PC-3 (cell line): ENCODE data around the gene CTRB1. TPM values are rescaled to one million over a fixed set of nuclear protein-coding genes. Genes with fewer than 3 reads are reported as not detected.

ENCODE experiments used
- ATAC-seq: fragments of 200-7000 bp; cut with Tn5 transposase; 2 replicates; pipeline ENCODE4 v1.9.1; 2020; ENCODE audit warnings: mild to moderate bottlenecking, moderate library complexity
- BruUV-seq: library from RNA; stranded (reverse); fragments of 400-500 nt; replicated peaks from 2 replicates; lab custom pipeline; 2021; lab: Mats Ljungman, UMichigan
- CTCF ChIA-PET: fragments of 300-600 bp; sonication (Branson Sonifier 250); formaldehyde crosslinking; loops from one replicate; lab custom pipeline; 2022; ENCODE audit warnings: antibody characterized with exemption; lab: Charles Lee
- POLR2A ChIA-PET: fragments of 300-600 bp; sonication (Branson Sonifier 250); formaldehyde crosslinking; loops from one replicate; lab custom pipeline; 2022; ENCODE audit warnings: antibody characterized with exemption; ENCODE audit not compliant: unreplicated experiment; lab: Charles Lee
- DNase-seq: peaks from one replicate; pipeline ENCODE4 v3.0.0-alpha.2; 2015
- H2AFZ ChIP-seq: fragments of 300-600 bp; sonication (generic); 2 replicates; pipeline ENCODE4 v1.6.0; 2016; ENCODE audit warnings: antibody characterized with exemption, low read length
- H3F3A ChIP-seq: fragments of 300-600 bp; sonication (generic); one replicate; pipeline ENCODE4 v1.6.0; 2017; ENCODE audit warnings: antibody characterized with exemption, low read length, control low read depth, mild to moderate bottlenecking; ENCODE audit not compliant: unreplicated experiment
- H3K27ac ChIP-seq: fragments of 300-600 bp; sonication (generic); 2 replicates; pipeline ENCODE4 v1.5.1; 2016; ENCODE audit warnings: mild to moderate bottlenecking, low read length
- H3K27me3 ChIP-seq: fragments of 300-600 bp; sonication (generic); 2 replicates; pipeline ENCODE4 v1.6.1; 2016; ENCODE audit warnings: low read length, mixed read lengths
- H3K36me3 ChIP-seq: fragments of 300-600 bp; sonication (generic); 2 replicates; pipeline ENCODE4 v1.6.1; 2016; ENCODE audit warnings: low read depth, mixed run types, low read length, mixed read lengths
- H3K4me1 ChIP-seq: fragments of 300-600 bp; sonication (generic); 2 replicates; pipeline ENCODE4 v1.5.1; 2016; ENCODE audit warnings: low read length; ENCODE audit not compliant: insufficient read depth
- H3K4me2 ChIP-seq: fragments of 300-600 bp; sonication (generic); 2 replicates; pipeline ENCODE4 v1.6.0; 2016; ENCODE audit warnings: low read length
- H3K4me3 ChIP-seq: fragments of 300-600 bp; sonication (generic); 2 replicates; pipeline ENCODE4 v1.5.1; 2016; ENCODE audit warnings: mild to moderate bottlenecking, low read length, mixed read lengths
- H3K79me2 ChIP-seq: fragments of 300-600 bp; sonication (generic); 2 replicates; pipeline ENCODE4 v1.6.1; 2017; ENCODE audit warnings: low read length, mixed read lengths
- H3K9ac ChIP-seq: fragments of 300-600 bp; sonication (generic); 2 replicates; pipeline ENCODE4 v1.6.0; 2016; ENCODE audit warnings: mild to moderate bottlenecking, low read length
- H3K9me2 ChIP-seq: fragments of 300-600 bp; sonication (generic); replicated peaks from 2 replicates; pipeline ENCODE4 v1.6.1; 2016; ENCODE audit warnings: mixed run types, low read length, mixed read lengths
- H3K9me3 ChIP-seq: fragments of 300-600 bp; sonication (generic); 2 replicates; pipeline ENCODE4 v1.6.1; 2016; ENCODE audit warnings: low read length, mixed read lengths
- H4K20me1 ChIP-seq: fragments of 300-600 bp; sonication (generic); 2 replicates; pipeline ENCODE4 v1.6.1; 2016; ENCODE audit warnings: low read length, mixed read lengths
- EZH2 ChIP-seq: fragments of 300-600 bp; sonication (generic); IDR thresholded peaks from one replicate; pipeline ENCODE4 v1.6.1; 2017; ENCODE audit warnings: antibody characterized with exemption, mild to moderate bottlenecking, low read length; ENCODE audit not compliant: unreplicated experiment
- EZH2phosphoT487 ChIP-seq: fragments of 300-600 bp; sonication (generic); IDR thresholded peaks from 2 replicates; pipeline ENCODE4 v1.6.1; 2018; ENCODE audit warnings: mild to moderate bottlenecking, antibody characterized with exemption, low read length, borderline replicate concordance
- intact Hi-C: fragments of 100-400 bp; cut with micrococcal nuclease; formaldehyde crosslinking; loops from 2 replicates; pipeline ENCODE4 v1.9.0; 2023
- total RNA-seq: library from RNA; depleted of rRNA; stranded (reverse); fragments of >200 nt; gene quantifications from 2 replicates; pipeline ENCODE4 v1.2.3, GENCODE V29; 2014; rRNA removed
- TF ChIP-seq, protein P1 (sequence below): fragments of 300-600 bp; sonication (generic); conservative IDR thresholded peaks from 2 replicates; pipeline ENCODE4 v1.5.1; 2017; ENCODE audit warnings: antibody characterized with exemption, low read depth, mild to moderate bottlenecking, low read length

Gene CTRB1
- total RNA-seq, 1 experiment from 2014 or later, result not detected

- no TSS peak for BruUV-seq
- intact Hi-C loops, result no loop called here
These were observed 54.5 kb downstream of the CTRB1 start for GRCh38 chr16:75273054-75273925.

More at GRCh38 chr16:75273054-75273925, 54.5 kb downstream of the CTRB1 start:
- peaks cover 7% of the 10 kb centered on the region; the same call in 1 of the 2 replicates for H3K4me1 ChIP-seq
- no peaks in the 10 kb centered on the region for H3K9me3 ChIP-seq
- no peaks in the 10 kb centered on the region for H3K79me2 ChIP-seq
- no peak overlapping the region for H3K9ac ChIP-seq
- H3F3A ChIP-seq, result no peaks in the 10 kb centered on the region
- H3K27ac ChIP-seq, result no peak overlapping the region
- CTCF ChIA-PET, result no interaction called here
- no peak overlapping the region for H2AFZ ChIP-seq
- DNase-seq (peak; percentile 59), ATAC-seq (peak; percentile 77)
- H3K27me3 ChIP-seq, result no peaks in the 10 kb centered on the region
- no peaks in the 10 kb centered on the region for H3K9me2 ChIP-seq
- no peak overlapping the region for H3K4me2 ChIP-seq
- H3K4me3 ChIP-seq, result no peak overlapping the region
- H4K20me1 ChIP-seq, result no peaks in the 10 kb centered on the region
- POLR2A ChIA-PET, result no interaction called here
- no peaks in the 10 kb centered on the region for H3K36me3 ChIP-seq
- TF ChIP-seq EZH2, result no peak
- TF ChIP-seq EZH2phosphoT487, result no peak
- TF ChIP-seq, protein P1, sequence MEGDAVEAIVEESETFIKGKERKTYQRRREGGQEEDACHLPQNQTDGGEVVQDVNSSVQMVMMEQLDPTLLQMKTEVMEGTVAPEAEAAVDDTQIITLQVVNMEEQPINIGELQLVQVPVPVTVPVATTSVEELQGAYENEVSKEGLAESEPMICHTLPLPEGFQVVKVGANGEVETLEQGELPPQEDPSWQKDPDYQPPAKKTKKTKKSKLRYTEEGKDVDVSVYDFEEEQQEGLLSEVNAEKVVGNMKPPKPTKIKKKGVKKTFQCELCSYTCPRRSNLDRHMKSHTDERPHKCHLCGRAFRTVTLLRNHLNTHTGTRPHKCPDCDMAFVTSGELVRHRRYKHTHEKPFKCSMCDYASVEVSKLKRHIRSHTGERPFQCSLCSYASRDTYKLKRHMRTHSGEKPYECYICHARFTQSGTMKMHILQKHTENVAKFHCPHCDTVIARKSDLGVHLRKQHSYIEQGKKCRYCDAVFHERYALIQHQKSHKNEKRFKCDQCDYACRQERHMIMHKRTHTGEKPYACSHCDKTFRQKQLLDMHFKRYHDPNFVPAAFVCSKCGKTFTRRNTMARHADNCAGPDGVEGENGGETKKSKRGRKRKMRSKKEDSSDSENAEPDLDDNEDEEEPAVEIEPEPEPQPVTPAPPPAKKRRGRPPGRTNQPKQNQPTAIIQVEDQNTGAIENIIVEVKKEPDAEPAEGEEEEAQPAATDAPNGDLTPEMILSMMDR, result no peak

Other genes with a start within 250 kb of the CTRB1 start
- gene WDR59, start 233.9 kb upstream of the CTRB1 start, total RNA-seq, result 7.1 and 11.8 TPM in 2 replicates
- 60.4 and 83.6 TPM in 2 replicates for gene ZNRF1, start 220.0 kb upstream of the CTRB1 start, total RNA-seq
- 3.1 and 3.7 TPM in 2 replicates for gene LDHD, start 102.2 kb upstream of the CTRB1 start, total RNA-seq
- 3.3 and 3.5 TPM in 2 replicates for gene ZFP1, start 70.5 kb upstream of the CTRB1 start, total RNA-seq
- not detected in 2 replicates for gene CTRB2, start 11.8 kb upstream of the CTRB1 start, total RNA-seq
- gene BCAR1, start 32.6 kb downstream of the CTRB1 start, total RNA-seq, result 49.3 and 68.0 TPM in 2 replicates
- gene CFDP1, start 214.5 kb downstream of the CTRB1 start, total RNA-seq, result 27.3 and 32.1 TPM in 2 replicates
- gene TMEM170A, start 245.7 kb downstream of the CTRB1 start, total RNA-seq, result 10.1 and 18.6 TPM in 2 replicates